ENCODE results near the gene HPSE. TPM values are rescaled to one million over a fixed set of nuclear protein-coding genes. Genes with fewer than 3 reads are reported as not detected.

Gene HPSE
- total and polyA plus RNA-seq, 2 of the 13 experiments (the other 11 are each of a cell fraction or from before 2014, with no cell fraction given), result not detected

GRCh38 chr4:83284193-83285054 is 50.2 kb downstream of the HPSE start, which contains the start of gene COQ2 (continued):
- TF ChIP-seq ETV5 (CRISPR knock-in tag; IDR thresholded peaks at IDR 0.05; ENCODE audit: borderline replicate concordance) (0 out of 2 replicates have a peak, but pooled peaks have one; percentile 30), ZSCAN21 (CRISPR knock-in tag; IDR thresholded peaks at IDR 0.05; ENCODE audit: borderline replicate concordance) (peak; percentile 84), ZNF160 (CRISPR knock-in tag; IDR thresholded peaks at IDR 0.05) (peak; percentile 33; the same call in 1 of the 2 replicates), E2F2 (CRISPR knock-in tag; IDR thresholded peaks at IDR 0.05; ENCODE audit: borderline replicate concordance) (no peak), ZNF562 (CRISPR knock-in tag; IDR thresholded peaks at IDR 0.05; ENCODE audit: borderline replicate concordance) (peak; percentile 76; the same call in 1 of the 2 replicates), SIN3B (IDR thresholded peaks at IDR 0.05; ENCODE audit: low read length) (peak; percentile 78; the same call in 1 of the 2 replicates), NFATC3 (CRISPR knock-in tag; IDR thresholded peaks at IDR 0.05) (no peak), HBP1 (CRISPR knock-in tag; IDR thresholded peaks at IDR 0.05; ENCODE audit: low read depth) (peak; percentile 96), ZNF121 (CRISPR knock-in tag; IDR thresholded peaks at IDR 0.05) (no peak), ZNF614 (CRISPR knock-in tag; IDR thresholded peaks at IDR 0.05; ENCODE audit: borderline replicate concordance) (peak; percentile 66; the same call in 1 of the 2 replicates), ZNF878 (CRISPR knock-in tag; IDR thresholded peaks at IDR 0.05) (peak; percentile 54; the same call in 1 of the 2 replicates), REL (CRISPR knock-in tag; conservative IDR thresholded peaks at IDR 0.05) (peak; percentile 78; the same call in 1 of the 2 replicates), PREB (CRISPR knock-in tag; IDR thresholded peaks at IDR 0.05) (0 out of 2 replicates have a peak, but pooled peaks have one; percentile 51), ZBTB38 (CRISPR knock-in tag; IDR thresholded peaks at IDR 0.05) (peak; percentile 81), ZNF17 (CRISPR knock-in tag; IDR thresholded peaks at IDR 0.05) (no peak), FOXA1 (IDR thresholded peaks at IDR 0.05) (no peak), FOXA1 (CRISPR knock-in tag; IDR thresholded peaks at IDR 0.05) (no peak), POLR2A (IDR thresholded peaks at IDR 0.05; ENCODE audit: insufficient read depth in 1 of 2, low read depth in 2 of 2, low read length in 2 of 2) (peak; percentile 83), ZNF230 (CRISPR knock-in tag; IDR thresholded peaks at IDR 0.05) (0 out of 2 replicates have a peak, but pooled peaks have one; percentile 61), ZNF605 (CRISPR knock-in tag; IDR thresholded peaks at IDR 0.05) (peak; percentile 46; the same call in 1 of the 2 replicates), JUNB (CRISPR knock-in tag; IDR thresholded peaks at IDR 0.05; ENCODE audit: borderline replicate concordance) (no peak), MXI1 (IDR thresholded peaks at IDR 0.05; ENCODE audit: borderline replicate concordance, low read depth, low read length) (peak; percentile 82; the same call in 1 of the 3 replicates), ZNF879 (CRISPR knock-in tag; IDR thresholded peaks at IDR 0.05) (no peak), KAT8 (CRISPR knock-in tag; IDR thresholded peaks at IDR 0.05) (no peak), ZNF766 (CRISPR knock-in tag; IDR thresholded peaks at IDR 0.05; ENCODE audit: borderline replicate concordance) (peak; percentile 89), NR2F1 (CRISPR knock-in tag; IDR thresholded peaks at IDR 0.05) (no peak), ZNF709 (CRISPR knock-in tag; IDR thresholded peaks at IDR 0.05) (peak; percentile 75), ZNF274 (CRISPR knock-in tag; IDR thresholded peaks at IDR 0.05) (no peak; the same call in 1 of the 2 replicates)

Data from HepG2 (cell line).